Cardiac muscle cell (in vitro differentiated cells and primary cell): ENCODE data around the gene HNRNPLL. TPM values are rescaled to one million over a fixed set of nuclear protein-coding genes. Genes with fewer than 3 reads are reported as not detected.
"Not testable (repeated sequence)": the region's sequence is repeated elsewhere in the genome, so short reads cannot be mapped to it uniquely, and the experiment has no call there.

Experiments used
- DNase-seq, 2 donors: peaks; one replicate each; pipeline versions ENCODE4 v3.0.0 to v3.0.0-alpha.2; 2010 to 2017; ENCODE audit warnings: low read depth in 1 of 2, low spot score in 1 of 2
- H3K27ac ChIP-seq: fragments of 200-600 bp; sonication (generic); 2 replicates; pipeline ENCODE4 v1.5.1; 2016
- H3K27me3 ChIP-seq: fragments of 200-600 bp; sonication (generic); 2 replicates; pipeline ENCODE4 v1.6.0; 2016; ENCODE audit warnings: control low read depth
- H3K36me3 ChIP-seq: fragments of 200-600 bp; sonication (generic); 2 replicates; pipeline ENCODE4 v1.5.1; 2016; ENCODE audit warnings: control low read depth
- H3K4me1 ChIP-seq: fragments of 200-600 bp; sonication (generic); 2 replicates; pipeline ENCODE4 v1.8.1; 2017; ENCODE audit warnings: low read depth, mild to moderate bottlenecking, mixed run types
- H3K4me3 ChIP-seq: fragments of 200-600 bp; sonication (generic); 2 replicates; pipeline ENCODE4 v1.5.1; 2016; ENCODE audit warnings: mild to moderate bottlenecking
- H3K9me3 ChIP-seq: fragments of 200-600 bp; sonication (generic); 2 replicates; pipeline ENCODE4 v1.5.1; 2017; ENCODE audit warnings: low read depth, mild to moderate bottlenecking, control low read depth
- polyA plus RNA-seq: library from polyadenylated mRNA; unstranded; fragments of >200 nt; fragmentation: Nextera tagmentation; extraction: Ambion mirVana; gene quantifications from 2 replicates; pipeline ENCODE4 v1.2.1, GENCODE V29; 2016
- total RNA-seq: library from RNA; depleted of rRNA; stranded (reverse); fragments of >200 nt; gene quantifications from 2 replicates; pipeline ENCODE4 v1.2.3, GENCODE V29; 2016
- TF ChIP-seq, protein P1 (sequence below): IDR thresholded peaks from 2 replicates; pipeline ENCODE4 v1.5.1; 2012; ENCODE audit warnings: low read depth, mild to moderate bottlenecking, low read length

The HNRNPLL gene
- total and polyA plus RNA-seq, 2 experiments from 2014 or later: 65.4 to 76.2 TPM

- Histone ChIP-seq H3K4me3 (no peak overlapping the region), H3K27ac (no peak overlapping the region), H3K9me3 (no peaks in the 10 kb centered on the region), H3K27me3 (peaks cover 6% of the 10 kb centered on the region), H3K4me1 (peaks cover 8% of the 10 kb centered on the region), H3K36me3 (no peaks in the 10 kb centered on the region)
- TF ChIP-seq, protein P1, sequence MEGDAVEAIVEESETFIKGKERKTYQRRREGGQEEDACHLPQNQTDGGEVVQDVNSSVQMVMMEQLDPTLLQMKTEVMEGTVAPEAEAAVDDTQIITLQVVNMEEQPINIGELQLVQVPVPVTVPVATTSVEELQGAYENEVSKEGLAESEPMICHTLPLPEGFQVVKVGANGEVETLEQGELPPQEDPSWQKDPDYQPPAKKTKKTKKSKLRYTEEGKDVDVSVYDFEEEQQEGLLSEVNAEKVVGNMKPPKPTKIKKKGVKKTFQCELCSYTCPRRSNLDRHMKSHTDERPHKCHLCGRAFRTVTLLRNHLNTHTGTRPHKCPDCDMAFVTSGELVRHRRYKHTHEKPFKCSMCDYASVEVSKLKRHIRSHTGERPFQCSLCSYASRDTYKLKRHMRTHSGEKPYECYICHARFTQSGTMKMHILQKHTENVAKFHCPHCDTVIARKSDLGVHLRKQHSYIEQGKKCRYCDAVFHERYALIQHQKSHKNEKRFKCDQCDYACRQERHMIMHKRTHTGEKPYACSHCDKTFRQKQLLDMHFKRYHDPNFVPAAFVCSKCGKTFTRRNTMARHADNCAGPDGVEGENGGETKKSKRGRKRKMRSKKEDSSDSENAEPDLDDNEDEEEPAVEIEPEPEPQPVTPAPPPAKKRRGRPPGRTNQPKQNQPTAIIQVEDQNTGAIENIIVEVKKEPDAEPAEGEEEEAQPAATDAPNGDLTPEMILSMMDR: no peak
- no peak for DNase-seq
Observed at GRCh38 chr2:38539086-38539485, 63.6 kb downstream of the HNRNPLL start.

DNA sequence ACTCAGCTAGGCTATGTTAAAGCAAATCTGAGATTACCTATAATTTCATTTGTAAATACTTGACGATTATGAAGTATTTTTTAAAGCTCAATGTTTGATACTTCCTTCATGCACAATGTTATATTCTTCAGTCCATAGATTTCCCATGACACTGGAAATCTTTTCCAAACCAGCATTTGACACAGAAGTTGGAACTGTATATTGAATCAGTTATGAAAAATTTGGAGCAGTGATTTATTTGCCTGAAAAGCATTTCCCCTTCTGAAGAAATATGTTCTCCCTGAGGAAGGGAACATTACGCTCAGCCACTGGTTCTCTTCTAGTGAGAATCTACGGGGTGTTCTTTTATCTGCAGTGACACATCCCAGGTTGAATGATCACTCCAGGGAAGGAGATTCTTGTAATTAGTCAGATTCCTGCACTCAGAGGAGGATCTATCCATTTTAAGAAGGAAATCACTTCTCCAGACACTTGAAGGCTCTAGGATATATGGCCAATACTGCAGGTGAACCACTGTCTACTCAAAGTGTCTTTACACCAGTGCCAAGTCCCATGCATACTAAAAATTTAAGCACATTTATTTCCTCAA lies 64.7 kb downstream of the HNRNPLL start:
- no peak overlapping the region for H3K4me3 ChIP-seq
- no peak overlapping the region for H3K27ac ChIP-seq
- no peak for DNase-seq
- TF ChIP-seq, protein P1: no peak
- H3K36me3 ChIP-seq: no peaks in the 10 kb centered on the region
- peaks cover 6% of the 10 kb centered on the region for H3K4me1 ChIP-seq
- H3K27me3 ChIP-seq: peaks cover 6% of the 10 kb centered on the region
- H3K9me3 ChIP-seq: no peaks in the 10 kb centered on the region

DNA sequence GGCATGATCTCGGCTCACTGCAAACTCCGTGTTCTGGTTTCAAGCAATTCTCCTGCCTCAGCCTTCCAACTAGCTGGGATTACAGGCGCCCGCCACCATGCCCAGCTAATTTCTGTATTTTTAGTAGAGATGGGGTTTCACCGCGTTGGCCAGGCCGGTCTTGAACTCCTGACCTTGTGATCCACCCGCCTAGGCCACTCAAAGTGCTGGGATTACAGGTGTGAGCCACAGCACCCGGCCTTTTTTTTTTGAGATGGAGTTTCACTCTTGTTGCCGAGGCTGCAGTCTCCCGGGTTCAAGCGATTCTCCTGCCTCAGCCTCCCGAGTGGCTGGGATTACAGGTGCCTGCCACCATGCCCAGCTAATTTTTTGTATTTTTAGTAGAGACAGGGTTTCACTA lies 65.4 kb downstream of the HNRNPLL start:
- not testable (repeated sequence) for H3K4me1 ChIP-seq, H3K27ac ChIP-seq, H3K27me3 ChIP-seq, H3K4me3 ChIP-seq, H3K9me3 ChIP-seq, DNase-seq, H3K36me3 ChIP-seq

DNA sequence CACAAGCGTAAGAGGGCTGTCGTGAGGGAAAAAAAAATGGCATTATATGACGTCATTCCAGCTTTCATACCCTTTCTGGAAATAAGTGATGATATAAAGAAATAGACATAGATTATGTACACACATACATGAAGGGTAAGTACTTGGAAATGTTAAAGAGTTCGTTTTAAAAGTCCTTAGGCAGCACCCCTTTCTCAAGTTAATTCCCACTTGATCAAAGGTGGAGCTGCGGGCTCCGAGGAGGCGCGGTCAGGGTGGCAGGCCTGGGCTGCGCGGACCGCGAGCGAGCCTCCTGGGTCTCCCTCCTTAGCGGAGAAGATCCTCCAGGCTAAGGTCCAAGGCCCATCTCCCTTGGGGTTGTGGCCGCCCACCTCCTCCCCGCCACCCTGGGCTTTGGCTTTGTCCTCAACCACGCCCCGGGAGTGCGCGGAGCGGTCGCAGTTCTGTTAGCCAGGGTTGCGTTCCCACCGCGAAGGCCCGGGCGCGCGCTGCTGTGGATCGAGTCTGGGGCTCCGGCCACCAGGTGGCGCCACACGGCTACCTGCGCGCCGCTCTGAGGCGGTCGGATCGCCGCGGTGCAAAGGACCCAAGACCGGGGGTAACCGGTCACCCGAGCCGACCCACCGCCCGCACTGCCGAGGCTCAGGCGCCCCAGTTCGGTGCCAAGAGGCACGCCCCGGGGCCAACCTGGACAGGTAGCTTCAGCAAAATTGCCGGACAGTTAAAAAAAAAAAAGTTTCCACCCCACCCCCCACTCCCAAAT lies 66.8 kb downstream of the HNRNPLL start:
- H3K4me3 ChIP-seq: peak overlapping the region; percentile 33
- TF ChIP-seq, protein P1: peak; percentile 79
- H3K36me3 ChIP-seq: no peaks in the 10 kb centered on the region
- peaks cover 6% of the 10 kb centered on the region for H3K27me3 ChIP-seq
- H3K9me3 ChIP-seq: no peaks in the 10 kb centered on the region
- H3K4me1 ChIP-seq: no peaks in the 10 kb centered on the region
- peak; percentile 79 to 91 for DNase-seq
- H3K27ac ChIP-seq: no peak overlapping the region

DNA sequence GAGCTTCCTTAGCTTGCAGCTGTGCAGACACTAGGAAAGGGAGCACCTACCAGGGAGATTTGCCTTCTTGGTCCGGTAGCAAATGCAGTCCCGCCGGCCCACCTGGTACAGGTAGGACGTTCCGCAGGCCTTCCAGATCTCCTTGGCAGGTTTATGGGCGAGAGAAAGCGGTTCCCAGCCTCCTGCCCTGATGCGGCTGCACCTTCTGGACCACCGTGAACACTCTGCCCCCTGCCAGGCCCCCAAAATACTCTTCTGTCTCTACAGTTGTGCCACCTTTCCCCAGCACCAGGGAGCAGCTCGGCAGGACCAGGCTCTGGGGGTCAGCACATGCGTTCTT lies 67.4 kb downstream of the HNRNPLL start:
- no peaks in the 10 kb centered on the region for H3K4me1 ChIP-seq

More for the DNA sequence above, 67.4 kb downstream of the HNRNPLL start:
- TF ChIP-seq, protein P1: no peak
- Histone ChIP-seq H3K27me3 (peaks cover 6% of the 10 kb centered on the region), H3K9me3 (no peaks in the 10 kb centered on the region), H3K36me3 (no peaks in the 10 kb centered on the region), H3K4me3 (no peak overlapping the region), H3K27ac (no peak overlapping the region)
- DNase-seq: no peak
